Stimulated activated naive CD8-positive, alpha-beta T cell treated with anti-CD3 and anti-CD28 coated beads, Interleukin-15, Interleukin-2, amounts not matched to agents 100 ng/mL and 50 ng/mL, for 24 hours (primary cell): Measurements from ENCODE around the gene JMJD6.
"Not testable (repeated sequence)": the region's sequence is repeated elsewhere in the genome, so short reads cannot be mapped to it uniquely, and the experiment has no call there.

Source experiments
- H3K27ac Mint-ChIP-seq: one replicate; pipeline ENCODE4 v1.8.0; 2021; ENCODE audit warnings: mild to moderate bottlenecking, mixed read lengths
- H3K27me3 Mint-ChIP-seq: one replicate; pipeline ENCODE4 v1.8.0; 2021; ENCODE audit warnings: mixed read lengths
- H3K36me3 Mint-ChIP-seq: one replicate; pipeline ENCODE4 v1.8.0; 2021; ENCODE audit warnings: low read depth, mixed read lengths
- H3K4me1 Mint-ChIP-seq: one replicate; pipeline ENCODE4 v1.8.0; 2021; ENCODE audit warnings: low read depth, mixed read lengths
- H3K4me3 Mint-ChIP-seq: one replicate; pipeline ENCODE4 v1.8.0; 2021; ENCODE audit warnings: mild to moderate bottlenecking, mixed read lengths
- H3K9me3 Mint-ChIP-seq: one replicate; pipeline ENCODE4 v1.8.0; 2021; ENCODE audit warnings: mixed read lengths

Gene JMJD6

GRCh38 chr17:76714822-76715495 lies 11.4 kb downstream of the JMJD6 start:
- Mint-ChIP-seq H3K27me3 (no peaks in the 10 kb centered on the region), H3K36me3 (peaks cover 60% of the 10 kb centered on the region), H3K9me3 (no peaks in the 10 kb centered on the region), H3K4me3 (peak overlapping the region; percentile 72), H3K4me1 (peaks cover 54% of the 10 kb centered on the region), H3K27ac (peak overlapping the region; percentile 91)

- no peak overlapping the region for H3K4me3 Mint-ChIP-seq
- peaks cover 57% of the 10 kb centered on the region for H3K4me1 Mint-ChIP-seq
- H3K9me3 Mint-ChIP-seq: no peaks in the 10 kb centered on the region
- H3K27ac Mint-ChIP-seq: peak overlapping the region; percentile 34
- peaks cover 54% of the 10 kb centered on the region for H3K36me3 Mint-ChIP-seq
- no peaks in the 10 kb centered on the region for H3K27me3 Mint-ChIP-seq
Observed at GRCh38 chr17:76714336-76714735, 12.1 kb downstream of the JMJD6 start.

GRCh38 chr17:76713765-76714164 lies 12.6 kb downstream of the JMJD6 start:
- Mint-ChIP-seq H3K9me3 (no peaks in the 10 kb centered on the region), H3K27me3 (no peaks in the 10 kb centered on the region), H3K4me1 (peaks cover 58% of the 10 kb centered on the region), H3K36me3 (peaks cover 49% of the 10 kb centered on the region), H3K27ac (peak overlapping the region; percentile 34), H3K4me3 (no peak overlapping the region)

GRCh38 chr17:76712321-76712720 lies 14.1 kb downstream of the JMJD6 start:
- peaks cover 53% of the 10 kb centered on the region for H3K4me1 Mint-ChIP-seq
- H3K9me3 Mint-ChIP-seq, H3K4me3 Mint-ChIP-seq, H3K27me3 Mint-ChIP-seq, H3K27ac Mint-ChIP-seq: not testable (repeated sequence)
- H3K36me3 Mint-ChIP-seq: peaks cover 39% of the 10 kb centered on the region

- peak within 1 kb of the TSS; percentile 75 for H3K4me3 Mint-ChIP-seq
- H3K36me3 Mint-ChIP-seq: peaks cover 27% of the 10 kb centered on the region
- no peaks in the 10 kb centered on the region for H3K27me3 Mint-ChIP-seq
- H3K9me3 Mint-ChIP-seq: no peaks in the 10 kb centered on the region
- H3K4me1 Mint-ChIP-seq: peaks cover 40% of the 10 kb centered on the region
- H3K27ac Mint-ChIP-seq: peak within 1 kb of the TSS; percentile 23
Observed at GRCh38 chr17:76710863-76711611, 15.4 kb downstream of the JMJD6 start, which contains the start of gene MXRA7. Gene MXRA7 (minus strand): TSS chr17:76710965. CDS start chr17:76710946, 19 bp downstream.

GRCh38 chr17:76709951-76710862 lies 16.2 kb downstream of the JMJD6 start:
- H3K9me3 Mint-ChIP-seq, H3K27ac Mint-ChIP-seq, H3K27me3 Mint-ChIP-seq: not testable (repeated sequence)
- Mint-ChIP-seq H3K4me3 (peak overlapping the region; percentile 71), H3K4me1 (peaks cover 32% of the 10 kb centered on the region), H3K36me3 (peaks cover 21% of the 10 kb centered on the region)

- peaks cover 16% of the 10 kb centered on the region for H3K36me3 Mint-ChIP-seq
- H3K27me3 Mint-ChIP-seq: no peaks in the 10 kb centered on the region
- no peaks in the 10 kb centered on the region for H3K9me3 Mint-ChIP-seq
- H3K4me3 Mint-ChIP-seq: peak overlapping the region; percentile 71
- peaks cover 26% of the 10 kb centered on the region for H3K4me1 Mint-ChIP-seq
- H3K27ac Mint-ChIP-seq: peak overlapping the region; percentile 45
Observed at GRCh38 chr17:76709077-76709950, 17.1 kb downstream of the JMJD6 start.

- H3K27me3 Mint-ChIP-seq: no peaks in the 10 kb centered on the region
- no peak overlapping the region for H3K27ac Mint-ChIP-seq
- H3K4me3 Mint-ChIP-seq: no peak overlapping the region
- peaks cover 4% of the 10 kb centered on the region for H3K36me3 Mint-ChIP-seq
- no peaks in the 10 kb centered on the region for H3K9me3 Mint-ChIP-seq
- peaks cover 15% of the 10 kb centered on the region for H3K4me1 Mint-ChIP-seq
Observed at GRCh38 chr17:76707985-76708807, 18.2 kb downstream of the JMJD6 start.

- H3K27me3 Mint-ChIP-seq: no peaks in the 10 kb centered on the region
- H3K4me3 Mint-ChIP-seq: no peak overlapping the region
- no peaks in the 10 kb centered on the region for H3K9me3 Mint-ChIP-seq
- no peak overlapping the region for H3K27ac Mint-ChIP-seq
- peaks cover 14% of the 10 kb centered on the region for H3K4me1 Mint-ChIP-seq
- H3K36me3 Mint-ChIP-seq: no peaks in the 10 kb centered on the region
Observed at GRCh38 chr17:76706817-76707216, 19.6 kb downstream of the JMJD6 start.

- no peaks in the 10 kb centered on the region for H3K9me3 Mint-ChIP-seq
- no peaks in the 10 kb centered on the region for H3K36me3 Mint-ChIP-seq
- no peak overlapping the region for H3K27ac Mint-ChIP-seq
- no peak overlapping the region for H3K4me3 Mint-ChIP-seq
- no peaks in the 10 kb centered on the region for H3K27me3 Mint-ChIP-seq
- H3K4me1 Mint-ChIP-seq: peaks cover 7% of the 10 kb centered on the region
Observed at GRCh38 chr17:76704805-76705204, 21.6 kb downstream of the JMJD6 start.

- no peaks in the 10 kb centered on the region for H3K4me1 Mint-ChIP-seq
- H3K27ac Mint-ChIP-seq: no peak overlapping the region
- H3K9me3 Mint-ChIP-seq: no peaks in the 10 kb centered on the region
- no peaks in the 10 kb centered on the region for H3K36me3 Mint-ChIP-seq
- no peak overlapping the region for H3K4me3 Mint-ChIP-seq
- H3K27me3 Mint-ChIP-seq: no peaks in the 10 kb centered on the region
Observed at GRCh38 chr17:76702941-76703637, 23.3 kb downstream of the JMJD6 start.

GRCh38 chr17:76702076-76702475 lies 24.3 kb downstream of the JMJD6 start:
- Mint-ChIP-seq H3K27ac (no peak overlapping the region), H3K4me3 (no peak overlapping the region), H3K4me1 (no peaks in the 10 kb centered on the region), H3K27me3 (no peaks in the 10 kb centered on the region), H3K36me3 (no peaks in the 10 kb centered on the region), H3K9me3 (no peaks in the 10 kb centered on the region)

GRCh38 chr17:76701471-76701967 lies 24.9 kb downstream of the JMJD6 start:
- Mint-ChIP-seq H3K27me3 (no peaks in the 10 kb centered on the region), H3K9me3 (no peaks in the 10 kb centered on the region), H3K27ac (no peak overlapping the region), H3K36me3 (no peaks in the 10 kb centered on the region), H3K4me3 (no peak overlapping the region), H3K4me1 (no peaks in the 10 kb centered on the region)
